DOHH2 (cell line): ENCODE results near the gene ABCD1.

ENCODE experiments used
- CTCF ChIP-seq: fragments of 200-600 bp; sonication (generic); IDR thresholded peaks from one replicate; pipeline ENCODE4 v1.5.1; 2014; ENCODE audit warnings: antibody characterized with exemption, mild to moderate bottlenecking, low read depth, low read length; ENCODE audit not compliant: poor library complexity, severe bottlenecking
- EZH2phosphoT487 ChIP-seq: fragments of 200-600 bp; sonication (generic); IDR thresholded peaks from 2 replicates; pipeline ENCODE4 v1.6.1; 2017; ENCODE audit warnings: borderline replicate concordance, mild to moderate bottlenecking, antibody characterized with exemption, low read length, moderate library complexity, mixed read lengths

- TF ChIP-seq CTCF (no peak), EZH2phosphoT487 (no peak)
These were observed 52.8 kb downstream of the ABCD1 start for GRCh38 chrX:153777261-153778090.
